IMR-90 (cell line): ENCODE results near the gene LAG3. TPM values are rescaled to one million over a fixed set of nuclear protein-coding genes. Genes with fewer than 3 reads are reported as not detected.

Experiments
- ATAC-seq: fragments of 200-7000 bp; cut with Tn5 transposase; 2 replicates; pipeline ENCODE4 v1.9.1; 2020; ENCODE audit warnings: low read depth, mild to moderate bottlenecking, moderate library complexity
- BruUV-seq: library from RNA; stranded (reverse); fragments of 400-500 nt; replicated peaks from 2 replicates; lab custom pipeline; 2021; lab: Mats Ljungman, UMichigan
- CTCF ChIA-PET: fragments of 300-600 bp; formaldehyde crosslinking; extraction: SDS; loops from one replicate; lab custom pipeline; 2021; ENCODE audit warnings: antibody characterized with exemption; lab: Yijun Ruan, JAX
- POLR2A ChIA-PET: fragments of 300-600 bp; sonication (Branson Sonifier 250); formaldehyde crosslinking; loops from one replicate; lab custom pipeline; 2022; ENCODE audit warnings: antibody characterized with exemption; ENCODE audit not compliant: unreplicated experiment; lab: Charles Lee
- DNase-seq: peaks from one replicate; pipeline ENCODE4 v3.0.0; 2013
- H2AFZ ChIP-seq: replicated peaks from 2 replicates; pipeline ENCODE3; 2013; ENCODE audit warnings: low read length, mild to moderate bottlenecking; ENCODE audit not compliant: poor library complexity
- H2AK5ac ChIP-seq: 2 replicates; pipeline ENCODE4 v1.6.1; 2013; ENCODE audit warnings: low read depth, low read length, inconsistent platforms
- H2AK9ac ChIP-seq: replicated peaks from 2 replicates; pipeline ENCODE3; 2013; ENCODE audit warnings: mild to moderate bottlenecking, low read depth, low read length, moderate library complexity; ENCODE audit not compliant: poor library complexity
- H2BK120ac ChIP-seq: 2 replicates; pipeline ENCODE4 v1.6.1; 2013; ENCODE audit warnings: low read depth, low read length, inconsistent platforms
- H2BK15ac ChIP-seq: 3 replicates; pipeline ENCODE4 v1.6.1; 2013; ENCODE audit warnings: low read depth, low read length, inconsistent platforms
- H2BK20ac ChIP-seq: 2 replicates; pipeline ENCODE4 v1.6.1; 2013; ENCODE audit warnings: low read depth, mild to moderate bottlenecking, inconsistent platforms, low read length, moderate library complexity
- H2BK5ac ChIP-seq: 2 replicates; pipeline ENCODE4 v1.6.1; 2013; ENCODE audit warnings: mild to moderate bottlenecking, low read depth, low read length, inconsistent platforms; ENCODE audit not compliant: poor library complexity, severe bottlenecking
- H3K14ac ChIP-seq: replicated peaks from 2 replicates; pipeline ENCODE4 v1.6.1; 2013; ENCODE audit warnings: low read depth, low read length, inconsistent platforms
- H3K18ac ChIP-seq: 2 replicates; pipeline ENCODE4 v1.6.1; 2013; ENCODE audit warnings: low read depth, low read length, control low read depth
- H3K23ac ChIP-seq: 2 replicates; pipeline ENCODE4 v1.6.1; 2013; ENCODE audit warnings: low read depth, low read length, inconsistent platforms
- H3K27ac ChIP-seq: 2 replicates; pipeline ENCODE4 v1.5.1; 2013; ENCODE audit warnings: mild to moderate bottlenecking, control low read depth, low read length; ENCODE audit not compliant: insufficient read depth
- H3K27me3 ChIP-seq: 2 replicates; pipeline ENCODE4 v1.6.1; 2013; ENCODE audit warnings: low read length; ENCODE audit not compliant: control insufficient read depth, insufficient read depth
- H3K36me3 ChIP-seq: 2 replicates; pipeline ENCODE4 v1.6.1; 2013; ENCODE audit warnings: low read length, mixed read lengths; ENCODE audit not compliant: control insufficient read depth, insufficient read depth
- H3K4ac ChIP-seq: 2 replicates; pipeline ENCODE4 v1.6.1; 2013; ENCODE audit warnings: low read depth, low read length, inconsistent platforms
- H3K4me1 ChIP-seq: 2 replicates; pipeline ENCODE4 v1.6.1; 2013; ENCODE audit warnings: low read length, mixed read lengths; ENCODE audit not compliant: control insufficient read depth, insufficient read depth
- H3K4me2 ChIP-seq: 2 replicates; pipeline ENCODE4 v1.6.1; 2013; ENCODE audit warnings: low read depth, mild to moderate bottlenecking, control low read depth, low read length, moderate library complexity
- H3K4me3 ChIP-seq: 2 replicates; pipeline ENCODE4 v1.5.1; 2013; ENCODE audit warnings: low read depth, mild to moderate bottlenecking, control low read depth, low read length, moderate library complexity; ENCODE audit not compliant: insufficient read depth
- H3K56ac ChIP-seq: 2 replicates; pipeline ENCODE4 v1.6.1; 2013; ENCODE audit warnings: low read length, inconsistent platforms; ENCODE audit not compliant: insufficient read depth; ENCODE audit errors: extremely low read depth
- H3K79me1 ChIP-seq, 2 experiments: 2 replicates each; pipeline ENCODE4 v1.6.1; 2013; ENCODE audit warnings: low read length in 2 of 2, inconsistent platforms in 1 of 2, low read depth in 1 of 2
- H3K9ac ChIP-seq: 2 replicates; pipeline ENCODE4 v1.6.1; 2013; ENCODE audit warnings: low read depth, low read length, control low read depth
- H3K9me1 ChIP-seq: 2 replicates; pipeline ENCODE4 v1.6.1; 2013; ENCODE audit warnings: low read length, inconsistent platforms; ENCODE audit not compliant: insufficient read depth
- H3K9me3 ChIP-seq: 2 replicates; pipeline ENCODE4 v1.6.1; 2013; ENCODE audit warnings: low read length; ENCODE audit not compliant: control insufficient read depth, insufficient read depth
- H4K20me1 ChIP-seq: 2 replicates; pipeline ENCODE4 v1.6.1; 2013; ENCODE audit warnings: low read length, inconsistent platforms; ENCODE audit not compliant: insufficient read depth
- H4K5ac ChIP-seq: 2 replicates; pipeline ENCODE4 v1.6.1; 2013; ENCODE audit warnings: mild to moderate bottlenecking, low read depth, low read length, control low read depth
- H4K8ac ChIP-seq, 2 experiments: 2 replicates each; pipeline ENCODE4 v1.6.1; 2013; ENCODE audit warnings: low read depth in 2 of 2, low read length in 2 of 2, control low read depth in 1 of 2, inconsistent platforms in 1 of 2
- H4K91ac ChIP-seq: 2 replicates; pipeline ENCODE4 v1.6.1; 2013; ENCODE audit warnings: low read depth, low read length, inconsistent platforms; ENCODE audit not compliant: insufficient read depth
- BHLHE40 ChIP-seq: fragments of 150-350 bp; IDR thresholded peaks from 2 replicates; pipeline ENCODE4 v1.6.1; 2016; ENCODE audit warnings: mild to moderate bottlenecking, low read depth, low read length
- CTCF ChIP-seq: conservative IDR thresholded peaks from 2 replicates; pipeline ENCODE4 v1.5.1; 2012; ENCODE audit warnings: mild to moderate bottlenecking, low read depth, low read length, improper control_type of control experiment
- ELK1 ChIP-seq: fragments of 150-350 bp; IDR thresholded peaks from 2 replicates; pipeline ENCODE4 v1.6.1; 2016; ENCODE audit warnings: low read depth, mild to moderate bottlenecking, low read length, moderate library complexity, borderline replicate concordance
- FOS ChIP-seq: fragments of 150-350 bp; IDR thresholded peaks from 2 replicates; pipeline ENCODE4 v1.6.1; 2016; ENCODE audit warnings: low read depth, low read length
- MAFK ChIP-seq: IDR thresholded peaks from 2 replicates; pipeline ENCODE4 v1.6.1; 2012; ENCODE audit warnings: low read depth, low read length, improper control_type of control experiment
- MAZ ChIP-seq: IDR thresholded peaks from 2 replicates; pipeline ENCODE4 v1.6.1; 2012; ENCODE audit warnings: low read depth, mild to moderate bottlenecking, low read length, improper control_type of control experiment, moderate library complexity, borderline replicate concordance
- MXI1 ChIP-seq: IDR thresholded peaks from 2 replicates; pipeline ENCODE4 v1.6.1; 2012; ENCODE audit warnings: low read depth, mild to moderate bottlenecking, low read length, moderate library complexity, borderline replicate concordance
- NFE2L2 ChIP-seq: fragments of 150-350 bp; IDR thresholded peaks from 2 replicates; pipeline ENCODE4 v1.6.1; 2016; ENCODE audit warnings: low read depth, mild to moderate bottlenecking, low read length
- POLR2A ChIP-seq: IDR thresholded peaks from 2 replicates; pipeline ENCODE4 v1.6.1; 2012; ENCODE audit warnings: mild to moderate bottlenecking, low read depth, low read length
- RCOR1 ChIP-seq: IDR thresholded peaks from 2 replicates; pipeline ENCODE4 v1.6.1; 2012; ENCODE audit warnings: mild to moderate bottlenecking, low read length, improper control_type of control experiment; ENCODE audit not compliant: insufficient replicate concordance
- RFX5 ChIP-seq: IDR thresholded peaks from 2 replicates; pipeline ENCODE4 v1.8.0; 2012; ENCODE audit warnings: low read depth, mild to moderate bottlenecking, low read length, moderate library complexity
- SMC3 ChIP-seq: fragments of 150-350 bp; IDR thresholded peaks from 2 replicates; pipeline ENCODE4 v1.6.1; 2016; ENCODE audit warnings: low read depth, mild to moderate bottlenecking, antibody characterized with exemption, low read length, moderate library complexity
- USF2 ChIP-seq: fragments of 150-350 bp; IDR thresholded peaks from 2 replicates; pipeline ENCODE4 v1.6.1; 2017; ENCODE audit warnings: mild to moderate bottlenecking, antibody characterized with exemption, low read length, low read depth
- WGBS, 2 experiments: methylation state at CpG; one replicate each; pipeline versions ENCODE4 v1.1.5 to v1.1.7; 2013; ENCODE audit warnings: missing lambda C conversion rate in 2 of 2; ENCODE audit not compliant: insufficient read length in 1 of 2; ENCODE audit errors: extremely low coverage in 2 of 2; 5-methylcytosine and 5-hydroxymethylcytosine counted together
- dilution Hi-C: fragments of 300-500 bp; cut with HindIII; formaldehyde crosslinking; loops from one replicate; pipeline ENCODE4 v1.14.3; 2018; ENCODE audit warnings: low sequenced_read_pairs; ENCODE audit not compliant: unreplicated experiment
- in situ Hi-C: fragments of 300-500 bp; cut with MboI; formaldehyde crosslinking; loops from 3 replicates; pipeline ENCODE4 v1.14.3; 2019; ENCODE audit warnings: low sequenced_read_pairs, inconsistent platforms, mixed read lengths
- intact Hi-C: fragments of 100-400 bp; cut with micrococcal nuclease; formaldehyde crosslinking; loops from 2 replicates; pipeline ENCODE4 v1.10.0; 2022
- polyA plus RNA-seq, 3 experiments: library from polyadenylated mRNA; depleted of rRNA; stranded (reverse); fragments of >200 nt; gene quantifications; 2 replicates each; pipeline ENCODE4 v1.2.3, GENCODE V29; 2012; ENCODE audit warnings: low replicate concordance in 1 of 3
- total RNA-seq: library from RNA; depleted of rRNA; stranded (reverse); fragments of >200 nt; gene quantifications from 2 replicates; pipeline ENCODE4 v1.2.3, GENCODE V29; 2012

LAG3 gene
- total and polyA plus RNA-seq, 2 of the 4 experiments (the other 2 are of a cell fraction), result 0.41 TPM; not detected in 1

GRCh38 chr12:6770094-6770493 is 2.2 kb upstream of the LAG3 start:
- Histone ChIP-seq H4K20me1 (peaks cover 35% of the 10 kb centered on the region), H3K4me2 (no peak overlapping the region), H3K27me3 (no peaks in the 10 kb centered on the region), H2BK5ac (no peak overlapping the region), H3K4me1 (peaks cover 20% of the 10 kb centered on the region), H3K23ac (no peak overlapping the region), H4K5ac (no peak overlapping the region), H2AK5ac (no peak overlapping the region), H2AK9ac (no peak overlapping the region), H3K56ac (no peak overlapping the region), H3K9me1 (peaks cover 17% of the 10 kb centered on the region), H3K27ac (no peak overlapping the region), H3K9me3 (no peaks in the 10 kb centered on the region), H4K8ac (no peak overlapping the region), H3K18ac (no peak overlapping the region), H2AFZ (no peak overlapping the region), H3K4me3 (no peak overlapping the region), H2BK120ac (no peak overlapping the region), H3K9ac (no peak overlapping the region), H2BK15ac (no peak overlapping the region), H2BK20ac (no peak overlapping the region), H3K14ac (no peak overlapping the region), H3K79me1 (peaks cover 15 to 51% of the 10 kb centered on the region in 2 experiments), H3K4ac (no peak overlapping the region), H3K36me3 (peaks cover 17% of the 10 kb centered on the region), H4K91ac (no peak overlapping the region)
- dilution Hi-C loops (no loop called here), in situ Hi-C loops (no loop called here), intact Hi-C loops (no loop called here)
- TSS peak; percentile 96 for BruUV-seq
- ChIA-PET POLR2A (no interaction called here), CTCF (no interaction called here)
- DNase-seq (no peak), ATAC-seq (no peak)
- no CpG with 5 or more reads among the region's 12 CpGs for WGBS, 2 experiments
- no peak for TF ChIP-seq CTCF
- no peak for TF ChIP-seq USF2
- no peak for TF ChIP-seq RFX5
- TF ChIP-seq FOS, result no peak
- TF ChIP-seq MAFK, result no peak
- no peak for TF ChIP-seq POLR2A
- TF ChIP-seq MAZ, result no peak
- TF ChIP-seq SMC3, result no peak
- TF ChIP-seq BHLHE40, result no peak
- no peak for TF ChIP-seq ELK1
- TF ChIP-seq NFE2L2, result no peak
- no peak for TF ChIP-seq MXI1
- no peak for TF ChIP-seq RCOR1
